A673 (cell line): ENCODE results near the gene GDF9. TPM values are rescaled to one million over a fixed set of nuclear protein-coding genes. Genes with fewer than 3 reads are reported as not detected.
A peak's percentile ranks its signal among the peaks of the same experiment; 100 is the strongest.

Experiments used
- BruUV-seq: library from RNA; stranded (reverse); fragments of 400-500 nt; replicated peaks from 2 replicates; lab custom pipeline; 2021; lab: Mats Ljungman, UMichigan
- CTCF ChIA-PET: fragments of 300-600 bp; sonication (Branson Sonifier 250); formaldehyde crosslinking; loops from one replicate; lab custom pipeline; 2022; ENCODE audit warnings: antibody characterized with exemption; lab: Charles Lee
- POLR2A ChIA-PET: fragments of 300-600 bp; sonication (Branson Sonifier 250); formaldehyde crosslinking; loops from one replicate; lab custom pipeline; 2022; ENCODE audit warnings: antibody characterized with exemption; ENCODE audit not compliant: low non-redundant PET; lab: Charles Lee
- DNase-seq: peaks from one replicate; pipeline ENCODE4 v3.0.0-alpha.2; 2015; ENCODE audit warnings: low spot score
- H3K27ac ChIP-seq: fragments of 200-600 bp; sonication (generic); 2 replicates; pipeline ENCODE4 v1.5.1; 2016; ENCODE audit warnings: mixed run types, low read depth, mild to moderate bottlenecking, mixed read lengths, antibody characterized with exemption, low read length; ENCODE audit not compliant: poor library complexity, severe bottlenecking
- H3K27me3 ChIP-seq: fragments of 200-600 bp; sonication (generic); replicated peaks from 2 replicates; pipeline ENCODE4 v1.6.1; 2017; ENCODE audit warnings: mixed run types, low read depth, mild to moderate bottlenecking, mixed read lengths, antibody characterized with exemption, low read length; ENCODE audit not compliant: insufficient read depth, poor library complexity
- H3K36me3 ChIP-seq: fragments of 200-600 bp; sonication (generic); 2 replicates; pipeline ENCODE4 v1.6.1; 2016; ENCODE audit warnings: mixed run types, mild to moderate bottlenecking, mixed read lengths, antibody characterized with exemption, low read length; ENCODE audit not compliant: insufficient read depth, poor library complexity, severe bottlenecking
- H3K4me1 ChIP-seq: fragments of 200-600 bp; sonication (generic); 2 replicates; pipeline ENCODE4 v1.6.1; 2017; ENCODE audit warnings: mixed run types, mild to moderate bottlenecking, mixed read lengths, antibody characterized with exemption, low read length; ENCODE audit not compliant: insufficient read depth, poor library complexity, severe bottlenecking
- H3K4me3 ChIP-seq: fragments of 200-600 bp; sonication (generic); 2 replicates; pipeline ENCODE4 v1.5.1; 2016; ENCODE audit warnings: low read depth, mixed run types, mild to moderate bottlenecking, mixed read lengths, low read length; ENCODE audit not compliant: poor library complexity, severe bottlenecking
- H3K9me3 ChIP-seq: fragments of 200-600 bp; sonication (generic); 2 replicates; pipeline ENCODE4 v1.6.1; 2016; ENCODE audit warnings: mixed run types, low read depth, mild to moderate bottlenecking, mixed read lengths, antibody characterized with exemption, low read length; ENCODE audit not compliant: poor library complexity, severe bottlenecking
- CTCF ChIP-seq: fragments of 300-800, 200-600 bp; sonication (generic); conservative IDR thresholded peaks from 2 replicates; pipeline ENCODE4 v1.5.1; 2017; ENCODE audit warnings: low read depth, mild to moderate bottlenecking, antibody characterized with exemption, low read length, moderate library complexity, mixed read lengths
- EZH2 ChIP-seq: fragments of 200-600 bp; sonication (generic); IDR thresholded peaks from 2 replicates; pipeline ENCODE4 v1.6.1; 2017; ENCODE audit warnings: borderline replicate concordance, low read depth, mild to moderate bottlenecking, mixed read lengths, antibody characterized with exemption, low read length; ENCODE audit not compliant: poor library complexity, severe bottlenecking
- intact Hi-C: fragments of 100-400 bp; cut with micrococcal nuclease; formaldehyde crosslinking; loops from one replicate; pipeline ENCODE4 v1.10.0; 2022; ENCODE audit not compliant: unreplicated experiment
- total RNA-seq: library from RNA; stranded (reverse); gene quantifications from 2 replicates; pipeline ENCODE4 v1.2.3, GENCODE V29; 2021

Gene GDF9
- total RNA-seq, 1 experiment from 2014 or later, result 0.32 TPM

- DNase-seq, result no peak
- intact Hi-C loops, result loop anchor here (2.0 kb wide), 1 partner anchor 52 kb away; no protein-coding TSS in a partner anchor
These were observed 35.0 kb downstream of the GDF9 start for GRCh38 chr5:132831095-132831860.

GRCh38 chr5:132830436-132831094 lies 35.7 kb downstream of the GDF9 start, which contains the start of gene SHROOM1:
SHROOM1 (minus strand) TSS chr5:132830647; CDS start chr5:132826140, 4,507 bp downstream.
- no TSS peak for BruUV-seq
- Histone ChIP-seq H3K36me3 (no peaks in the 10 kb centered on the region), H3K4me1 (peaks cover 2% of the 10 kb centered on the region), H3K4me3 (peak within 1 kb of the TSS; percentile 56), H3K27me3 (peaks cover 9% of the 10 kb centered on the region), H3K9me3 (no peaks in the 10 kb centered on the region), H3K27ac (no peak within 1 kb of the TSS)
- TF ChIP-seq EZH2 (no peak), CTCF (no peak)
- no peak for DNase-seq
- intact Hi-C loops, result loop anchor here (2.0 kb wide), 1 partner anchor 52 kb away; no protein-coding TSS in a partner anchor
- ChIA-PET CTCF (interaction anchor here (1.5 kb wide), 1 partner anchor 11 kb away, joined by 5 read pairs; no protein-coding TSS in a partner anchor), POLR2A (no interaction called here)

More at GRCh38 chr5:132831095-132831860, 35.0 kb downstream of the GDF9 start:
- Histone ChIP-seq H3K27ac (no peak overlapping the region), H3K4me1 (peaks cover 2% of the 10 kb centered on the region), H3K27me3 (peaks cover 9% of the 10 kb centered on the region), H3K36me3 (no peaks in the 10 kb centered on the region), H3K9me3 (no peaks in the 10 kb centered on the region), H3K4me3 (peak overlapping the region; percentile 56)
- TF ChIP-seq CTCF, result no peak
- no peak for TF ChIP-seq EZH2
- CTCF ChIA-PET, result no interaction called here
- POLR2A ChIA-PET, result no interaction called here
- BruUV-seq, result no TSS peak

GRCh38 chr5:132829742-132830435 lies 36.4 kb downstream of the GDF9 start:
- no TSS peak for BruUV-seq
- peaks cover 2% of the 10 kb centered on the region for H3K4me1 ChIP-seq
- intact Hi-C loops, result loop anchor here (2.0 kb wide), 1 partner anchor 53 kb away; no protein-coding TSS in a partner anchor
- peak overlapping the region; percentile 56 for H3K4me3 ChIP-seq
- CTCF ChIA-PET, result interaction anchor here (1.5 kb wide), 1 partner anchor 10 kb away, joined by 5 read pairs; no protein-coding TSS in a partner anchor
- peaks cover 9% of the 10 kb centered on the region for H3K27me3 ChIP-seq
- no peaks in the 10 kb centered on the region for H3K36me3 ChIP-seq
- DNase-seq, result peak; percentile 73
- no peak overlapping the region for H3K27ac ChIP-seq
- TF ChIP-seq EZH2 (no peak), CTCF (peak; percentile 85)
- POLR2A ChIA-PET, result no interaction called here
- H3K9me3 ChIP-seq, result no peaks in the 10 kb centered on the region
